Esophagus (tissue), 2 donors: Measurements from ENCODE around the gene UFD1. TPM values are rescaled to one million over a fixed set of nuclear protein-coding genes. Genes with fewer than 3 reads are reported as not detected.

Experiments used
- H3K27ac ChIP-seq, 2 donors: one replicate each; pipeline ENCODE4 v1.5.1; 2013; ENCODE audit warnings: low read depth in 2 of 2, mild to moderate bottlenecking in 2 of 2, inconsistent platforms in 1 of 2, low read length in 1 of 2, moderate library complexity in 1 of 2
- H3K27me3 ChIP-seq, 2 donors: one replicate each; pipeline ENCODE4 v1.6.1; 2013; ENCODE audit warnings: low read length in 2 of 2, control low read depth in 1 of 2, mild to moderate bottlenecking in 1 of 2; ENCODE audit not compliant: insufficient read depth in 2 of 2, control insufficient read depth in 1 of 2
- H3K36me3 ChIP-seq, 2 donors: one replicate each; pipeline ENCODE4 v1.6.1; 2013; ENCODE audit warnings: low read length in 1 of 2; ENCODE audit not compliant: control insufficient read depth in 2 of 2, insufficient read depth in 2 of 2
- H3K4me1 ChIP-seq, 2 donors: one replicate each; pipeline ENCODE4 v1.6.1; 2013; ENCODE audit warnings: low read length in 1 of 2; ENCODE audit not compliant: control insufficient read depth in 2 of 2, insufficient read depth in 2 of 2
- H3K4me3 ChIP-seq, 2 donors: one replicate each; pipeline ENCODE4 v1.5.1; 2013; ENCODE audit warnings: low read length in 2 of 2, mild to moderate bottlenecking in 2 of 2, low read depth in 1 of 2, moderate library complexity in 1 of 2
- H3K9me3 ChIP-seq, 2 donors: one replicate each; pipeline ENCODE4 v1.6.1; 2013; ENCODE audit warnings: mild to moderate bottlenecking in 2 of 2, low read depth in 1 of 2, low read length in 1 of 2, moderate library complexity in 1 of 2; ENCODE audit not compliant: control insufficient read depth in 2 of 2, insufficient read depth in 1 of 2
- WGBS, 2 donors: extraction: QIAGEN DNeasy Blood & Tissue Kit; methylation state at CpG; one replicate each; pipeline ENCODE4 v1.1.7; 2013; 5-methylcytosine and 5-hydroxymethylcytosine counted together
- polyA plus RNA-seq, 2 donors: library from polyadenylated mRNA; stranded (reverse); fragments of 200-250 nt; gene quantifications; one replicate each; pipeline ENCODE4 v1.2.3, GENCODE V29; 2013
- donor health status: healthy with polysubstance abuse.
- donor health status: Bipolar disorder and iron deficiency.

Gene UFD1
- polyA plus RNA-seq, 2 donors: 59.7 to 78.3 TPM

DNA sequence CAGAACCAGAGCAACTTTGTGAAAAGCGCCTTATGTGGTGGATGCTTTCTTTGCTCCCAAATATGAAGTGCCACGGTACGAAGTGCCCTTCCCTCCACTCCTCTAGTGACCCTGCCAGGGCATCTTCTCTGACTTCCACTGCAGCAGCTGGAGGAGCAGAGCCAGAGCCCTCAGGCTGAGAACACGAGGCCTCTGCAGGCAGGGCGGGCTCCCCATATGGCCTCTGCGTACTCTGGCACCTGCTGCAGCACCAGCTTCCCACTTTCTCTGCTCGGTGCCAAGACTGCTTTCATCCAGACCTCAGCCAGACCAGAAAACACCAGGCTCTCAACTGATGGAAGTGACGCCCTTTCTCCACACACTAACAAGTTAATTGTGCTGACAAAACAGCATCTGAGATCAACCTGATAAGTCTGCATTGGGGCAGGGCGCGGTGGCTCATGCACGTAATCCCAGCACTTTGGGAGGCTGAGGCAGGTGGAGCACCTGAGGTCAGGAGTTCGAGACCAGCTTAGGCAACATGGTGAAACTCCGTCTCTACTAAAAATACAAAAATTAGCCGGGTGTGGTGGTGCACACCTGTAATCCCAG, 12.8 kb downstream of the UFD1 start:
- H3K9me3 ChIP-seq: no peaks in the 10 kb centered on the region
- H3K4me3 ChIP-seq: no peak overlapping the region
- no peaks in the 10 kb centered on the region for H3K4me1 ChIP-seq
- peaks cover 38 to 56% of the 10 kb centered on the region in 2 donors for H3K36me3 ChIP-seq
- 84 to 91% methylated on average over 14 of the region's 14 CpGs for WGBS, 2 donors
- no peak overlapping the region for H3K27ac ChIP-seq
- no peaks in the 10 kb centered on the region for H3K27me3 ChIP-seq

GRCh38 chr22:19464975-19465374, 14.0 kb downstream of the UFD1 start:
- no peak overlapping the region for H3K4me3 ChIP-seq
- 78% methylated on average over 4 of the region's 4 CpGs for WGBS, 2 donors
- H3K9me3 ChIP-seq: no peaks in the 10 kb centered on the region
- no peaks in the 10 kb centered on the region for H3K27me3 ChIP-seq
- no peak overlapping the region for H3K27ac ChIP-seq
- no peaks in the 10 kb centered on the region for H3K4me1 ChIP-seq
- peaks cover 36 to 48% of the 10 kb centered on the region in 2 donors for H3K36me3 ChIP-seq

DNA sequence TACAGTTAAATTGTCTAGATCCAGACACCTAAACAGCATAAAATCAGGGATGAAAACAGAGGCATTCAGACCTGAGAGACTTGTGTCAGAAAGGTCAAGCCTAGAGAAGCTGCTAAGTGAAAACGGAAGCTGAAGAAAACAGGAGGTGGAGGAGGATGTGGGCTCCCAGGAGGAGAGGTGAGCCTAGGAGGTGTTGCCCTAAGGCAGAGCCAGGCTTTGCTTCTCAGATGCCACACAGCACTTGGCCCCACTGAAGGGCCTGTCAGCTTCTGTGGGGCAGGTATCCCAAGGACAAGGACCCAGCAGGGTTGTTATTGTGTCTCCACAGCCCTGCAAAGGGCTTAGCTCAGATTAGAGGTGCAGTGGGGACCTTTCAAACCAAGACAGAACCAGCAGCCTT, 14.4 kb downstream of the UFD1 start:
- Histone ChIP-seq H3K27me3 (no peaks in the 10 kb centered on the region), H3K36me3 (peaks cover 33 to 44% of the 10 kb centered on the region in 2 donors), H3K4me3 (no peak overlapping the region), H3K4me1 (no peaks in the 10 kb centered on the region), H3K27ac (no peak overlapping the region), H3K9me3 (no peaks in the 10 kb centered on the region)
- WGBS, 2 donors: 68 to 73% methylated on average over 1 of the region's 1 CpG

GRCh38 chr22:19463491-19464469, 15.2 kb downstream of the UFD1 start:
- no peak overlapping the region for H3K27ac ChIP-seq
- peaks cover 27 to 36% of the 10 kb centered on the region in 2 donors for H3K36me3 ChIP-seq
- H3K4me1 ChIP-seq: no peaks in the 10 kb centered on the region
- 75 to 78% methylated on average over 7 of the region's 7 CpGs for WGBS, 2 donors
- H3K4me3 ChIP-seq: no peak overlapping the region
- H3K27me3 ChIP-seq: no peaks in the 10 kb centered on the region
- H3K9me3 ChIP-seq: no peaks in the 10 kb centered on the region

DNA sequence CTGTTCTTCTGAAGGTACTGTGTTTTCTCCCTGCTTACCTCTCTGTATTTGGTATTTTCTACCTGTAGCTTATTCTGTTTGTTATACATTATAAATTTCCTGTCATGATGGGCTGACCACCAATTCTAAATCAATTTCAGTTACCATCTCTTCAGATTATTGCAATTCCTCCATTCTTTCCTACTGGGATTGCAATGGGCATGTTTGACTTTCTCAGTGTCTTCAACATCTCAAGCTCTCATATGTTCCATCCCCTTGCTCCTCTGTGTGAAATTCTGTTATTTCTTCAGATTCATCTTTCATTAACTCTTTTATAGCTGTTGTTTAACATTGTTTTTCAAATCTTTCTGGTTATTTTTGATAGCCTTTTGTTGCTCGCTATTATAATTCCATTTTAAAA, 16.0 kb downstream of the UFD1 start:
- H3K27ac ChIP-seq: no peak overlapping the region
- 96 to 97% methylated on average over 1 of the region's 1 CpG for WGBS, 2 donors

DNA sequence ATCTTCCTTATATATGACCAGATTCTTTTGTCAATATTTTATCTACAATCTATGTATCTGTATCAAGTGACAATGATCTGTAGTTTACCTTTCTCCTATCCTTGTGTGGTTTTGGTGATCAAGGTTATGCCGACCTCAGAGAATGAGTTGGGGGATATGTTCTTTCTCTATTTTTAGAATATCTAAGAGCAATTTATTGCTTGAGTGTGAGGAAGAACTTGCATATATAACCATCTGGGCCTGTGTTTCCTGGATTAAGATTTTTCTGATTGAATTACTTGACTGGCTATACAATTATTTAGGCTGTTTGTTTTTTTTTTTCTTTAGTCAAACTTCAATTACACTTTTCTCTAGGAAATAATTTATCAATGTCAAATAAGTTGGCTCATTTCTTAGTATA, 17.5 kb downstream of the UFD1 start:
- H3K36me3 ChIP-seq: peaks cover 20 to 24% of the 10 kb centered on the region in 2 donors
- H3K27ac ChIP-seq: no peak overlapping the region
- H3K27me3 ChIP-seq: no peaks in the 10 kb centered on the region
- WGBS, 2 donors: 92 to 93% methylated on average over 1 of the region's 1 CpG
- H3K4me3 ChIP-seq: no peak overlapping the region
- H3K4me1 ChIP-seq: no peaks in the 10 kb centered on the region
- H3K9me3 ChIP-seq: no peaks in the 10 kb centered on the region

More for the DNA sequence above, 16.0 kb downstream of the UFD1 start:
- Histone ChIP-seq H3K4me3 (no peak overlapping the region), H3K9me3 (no peaks in the 10 kb centered on the region), H3K36me3 (peaks cover 24 to 31% of the 10 kb centered on the region in 2 donors), H3K4me1 (no peaks in the 10 kb centered on the region), H3K27me3 (no peaks in the 10 kb centered on the region)

GRCh38 chr22:19460036-19460435, 19.0 kb downstream of the UFD1 start:
- Histone ChIP-seq H3K27ac (no peak overlapping the region), H3K4me1 (no peaks in the 10 kb centered on the region), H3K27me3 (no peaks in the 10 kb centered on the region), H3K9me3 (no peaks in the 10 kb centered on the region), H3K36me3 (peaks cover 25 to 29% of the 10 kb centered on the region in 2 donors), H3K4me3 (no peak overlapping the region)
- 78 to 81% methylated on average over 2 of the region's 2 CpGs for WGBS, 2 donors

- 94 to 95% methylated on average over 8 of the region's 8 CpGs for WGBS, 2 donors
- Histone ChIP-seq H3K4me3 (no peak overlapping the region), H3K36me3 (peaks cover 31 to 37% of the 10 kb centered on the region in 2 donors)
These were observed 21.1 kb downstream of the UFD1 start for GRCh38 chr22:19457828-19458428.

GRCh38 chr22:19456541-19456940, 22.5 kb downstream of the UFD1 start:
- 91 to 94% methylated on average over 10 of the region's 10 CpGs for WGBS, 2 donors

More at GRCh38 chr22:19457828-19458428, 21.1 kb downstream of the UFD1 start:
- H3K27me3 ChIP-seq: no peaks in the 10 kb centered on the region
- H3K4me1 ChIP-seq: no peaks in the 10 kb centered on the region
- H3K9me3 ChIP-seq: no peaks in the 10 kb centered on the region
- no peak overlapping the region for H3K27ac ChIP-seq

More at GRCh38 chr22:19456541-19456940, 22.5 kb downstream of the UFD1 start:
- no peaks in the 10 kb centered on the region for H3K27me3 ChIP-seq
- H3K9me3 ChIP-seq: no peaks in the 10 kb centered on the region
- no peaks in the 10 kb centered on the region for H3K4me1 ChIP-seq
- no peak overlapping the region for H3K4me3 ChIP-seq
- peaks cover 33 to 37% of the 10 kb centered on the region in 2 donors for H3K36me3 ChIP-seq
- H3K27ac ChIP-seq: no peak overlapping the region
